ENCODE measurements around the gene FHIT.

GRCh38 chr3:60949146-60949545 is 302.1 kb downstream of the FHIT start:
- TF ChIP-seq CTCF (IDR thresholded peaks at IDR 0.05; ENCODE audit: low read depth, low read length) (no peak), EZH2phosphoT487 (IDR thresholded peaks at IDR 0.05; ENCODE audit: low read depth) (no peak)
